Activated CD4-positive, alpha-beta T cell treated with anti-CD3 and anti-CD28 coated beads, Interleukin-2, amount 10 ng/mL, durations not matched to agents 24 days and 14 days (primary cell): Measurements from ENCODE around the gene SRSF2. TPM values are rescaled to one million over a fixed set of nuclear protein-coding genes. Genes with fewer than 3 reads are reported as not detected.
"Not testable (repeated sequence)": the region's sequence is repeated elsewhere in the genome, so short reads cannot be mapped to it uniquely, and the experiment has no call there.

ENCODE experiments used
- DNase-seq: peaks from one replicate; pipeline ENCODE4 v3.0.0; 2022
- H3K27ac Mint-ChIP-seq: one replicate; pipeline ENCODE4 v1.8.0; 2022; ENCODE audit warnings: mild to moderate bottlenecking, mixed read lengths
- H3K27me3 Mint-ChIP-seq: one replicate; pipeline ENCODE4 v1.8.0; 2022; ENCODE audit warnings: mixed read lengths
- H3K36me3 Mint-ChIP-seq: one replicate; pipeline ENCODE4 v1.8.0; 2022; ENCODE audit warnings: low read depth, mild to moderate bottlenecking, mixed read lengths
- H3K4me1 Mint-ChIP-seq: one replicate; pipeline ENCODE4 v1.8.0; 2021; ENCODE audit warnings: mixed read lengths
- H3K4me3 Mint-ChIP-seq: one replicate; pipeline ENCODE4 v1.8.0; 2022; ENCODE audit warnings: mild to moderate bottlenecking, moderate library complexity, mixed read lengths
- H3K9me3 Mint-ChIP-seq: one replicate; pipeline ENCODE4 v1.8.0; 2021; ENCODE audit warnings: mixed read lengths
- intact Hi-C: fragments of 100-400 bp; cut with micrococcal nuclease; formaldehyde crosslinking; loops from one replicate; pipeline ENCODE4 v1.15.1; 2023
- total RNA-seq: library from RNA; stranded (reverse); gene quantifications from 2 replicates; pipeline ENCODE4 v1.2.3, GENCODE V29; 2022

SRSF2 gene
- total RNA-seq, 1 donor from 2014 or later, result 539 TPM

DNA sequence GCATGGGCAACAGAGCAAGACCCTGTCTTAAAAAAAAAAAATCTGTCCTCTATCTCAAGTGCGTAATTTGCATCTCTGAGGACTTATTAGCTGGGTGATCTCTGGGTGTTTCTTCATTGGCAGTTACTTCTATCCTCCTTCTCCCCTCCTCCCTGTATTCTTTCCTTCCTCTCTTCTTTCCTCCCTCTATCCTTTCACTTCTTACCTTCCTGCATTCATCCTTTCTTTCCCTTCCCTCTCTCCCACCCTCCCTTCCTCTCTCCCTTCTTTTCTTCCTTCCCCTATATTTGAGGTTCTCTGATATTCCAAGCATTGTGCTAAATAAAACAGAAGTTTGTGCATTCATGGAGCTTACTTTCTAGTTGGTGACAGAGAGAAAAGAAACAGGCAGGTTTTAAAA lies 11.5 kb upstream of the SRSF2 start:
- intact Hi-C loops, result no loop called here
- Mint-ChIP-seq H3K9me3 (no peaks in the 10 kb centered on the region), H3K27me3 (no peaks in the 10 kb centered on the region), H3K4me3 (no peak overlapping the region), H3K4me1 (peaks cover 20% of the 10 kb centered on the region), H3K27ac (no peak overlapping the region), H3K36me3 (peaks cover 50% of the 10 kb centered on the region)
- no peak for DNase-seq

DNA sequence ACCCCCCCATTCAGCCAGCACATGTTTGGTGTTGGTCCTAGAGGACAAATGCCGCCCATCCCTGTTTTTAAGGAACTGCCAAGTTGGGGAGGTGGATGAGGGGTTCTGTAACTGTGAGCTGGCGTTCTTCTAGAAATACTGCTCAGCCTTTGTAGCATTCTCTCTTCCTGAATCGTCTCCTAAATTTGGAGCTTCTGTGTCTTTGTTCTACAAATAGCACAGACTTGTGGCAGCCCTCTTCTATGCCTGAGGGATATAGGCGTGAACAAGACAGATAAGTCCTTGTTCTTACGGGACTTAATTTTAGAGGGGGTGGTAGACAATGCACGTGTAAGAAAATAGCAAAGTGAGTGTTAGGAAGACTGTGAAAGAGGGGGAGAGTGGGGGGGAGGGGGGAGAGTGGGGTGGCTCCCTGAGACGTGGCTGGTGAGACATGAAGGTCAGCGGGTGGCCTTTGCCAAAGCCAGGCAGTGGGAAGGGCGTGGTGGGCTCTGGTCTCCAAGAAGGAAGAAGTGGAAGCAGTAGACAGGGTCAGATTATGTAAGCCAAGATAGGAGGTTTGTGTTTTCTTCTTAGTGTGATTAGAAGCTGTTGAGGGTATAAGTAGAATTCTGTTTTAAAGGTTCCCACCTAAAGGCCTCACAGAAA lies 10.7 kb upstream of the SRSF2 start:
- no peak overlapping the region for H3K27ac Mint-ChIP-seq
- H3K4me1 Mint-ChIP-seq, result peaks cover 12% of the 10 kb centered on the region
- peaks cover 47% of the 10 kb centered on the region for H3K36me3 Mint-ChIP-seq
- no peak for DNase-seq
- no peak overlapping the region for H3K4me3 Mint-ChIP-seq
- intact Hi-C loops, result no loop called here
- no peaks in the 10 kb centered on the region for H3K9me3 Mint-ChIP-seq
- no peaks in the 10 kb centered on the region for H3K27me3 Mint-ChIP-seq

DNA sequence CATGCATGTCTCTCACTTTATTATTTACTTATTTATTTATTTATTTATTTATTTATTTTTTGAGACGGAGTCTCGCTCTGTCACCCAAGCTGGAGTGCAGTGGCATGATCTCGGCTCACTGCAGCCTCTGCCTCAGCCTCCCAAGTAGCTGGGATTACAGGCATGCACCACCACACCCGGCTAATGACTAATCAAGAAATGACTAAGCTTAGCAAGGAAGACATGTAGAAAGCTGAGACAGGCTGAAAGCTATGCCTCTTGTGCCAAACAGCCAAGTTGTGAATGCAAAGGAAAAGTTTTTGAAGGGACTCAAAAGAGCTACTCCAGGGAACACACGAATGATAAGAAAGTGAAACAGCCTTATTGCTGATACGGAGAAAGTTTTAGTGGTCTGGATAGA lies 8.7 kb upstream of the SRSF2 start:
- H3K27me3 Mint-ChIP-seq, H3K4me3 Mint-ChIP-seq, intact Hi-C loops, H3K9me3 Mint-ChIP-seq, H3K4me1 Mint-ChIP-seq, DNase-seq, H3K27ac Mint-ChIP-seq: not testable (repeated sequence)
- H3K36me3 Mint-ChIP-seq, result peaks cover 49% of the 10 kb centered on the region

DNA sequence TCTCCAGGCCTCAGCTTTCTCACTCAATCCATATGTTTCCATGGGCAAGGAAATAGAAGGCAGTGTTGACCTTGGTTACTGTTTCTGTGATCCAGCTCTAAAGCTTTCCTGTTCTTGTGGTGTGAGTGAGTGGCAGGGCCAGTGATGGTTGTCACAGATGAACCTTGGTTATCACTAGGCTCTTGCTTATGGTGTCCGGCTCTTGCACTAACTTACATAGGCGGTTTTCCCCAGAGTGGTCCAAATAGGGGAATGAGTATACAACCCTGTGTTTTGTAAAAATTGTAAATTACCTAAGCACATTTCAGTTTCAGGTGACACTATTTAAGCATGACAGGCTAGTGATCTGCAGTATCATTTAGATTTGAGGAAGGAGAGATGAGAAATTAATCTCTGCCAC lies 7.6 kb upstream of the SRSF2 start:
- Mint-ChIP-seq H3K4me3 (no peak overlapping the region), H3K36me3 (peaks cover 45% of the 10 kb centered on the region), H3K9me3 (no peaks in the 10 kb centered on the region), H3K27ac (no peak overlapping the region), H3K27me3 (no peaks in the 10 kb centered on the region), H3K4me1 (peaks cover 10% of the 10 kb centered on the region)
- intact Hi-C loops, result no loop called here
- DNase-seq, result no peak

DNA sequence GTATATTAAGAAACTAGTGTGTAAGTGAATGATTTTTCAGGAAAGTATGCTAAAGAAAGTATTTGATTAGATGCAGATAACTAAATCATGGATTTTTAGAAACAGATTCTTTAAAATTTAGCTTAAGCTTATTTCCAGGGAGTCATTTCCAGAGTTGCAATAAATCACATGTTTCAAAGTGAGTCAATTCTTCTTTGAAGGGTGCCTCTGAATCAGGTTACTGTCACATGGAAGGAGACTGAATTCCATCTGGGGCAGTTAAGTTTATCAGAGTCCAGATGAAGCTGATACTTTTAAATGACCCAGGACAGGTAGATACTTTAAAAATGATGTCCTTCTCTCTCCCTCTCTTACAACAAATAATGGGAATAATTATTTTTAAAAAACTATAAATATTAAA lies 5.8 kb upstream of the SRSF2 start:
- H3K9me3 Mint-ChIP-seq, result no peaks in the 10 kb centered on the region
- DNase-seq, result no peak
- peaks cover 22% of the 10 kb centered on the region for H3K4me1 Mint-ChIP-seq
- H3K36me3 Mint-ChIP-seq, result peaks cover 36% of the 10 kb centered on the region
- no peaks in the 10 kb centered on the region for H3K27me3 Mint-ChIP-seq
- no peak overlapping the region for H3K27ac Mint-ChIP-seq
- intact Hi-C loops, result no loop called here
- H3K4me3 Mint-ChIP-seq, result no peak overlapping the region

DNA sequence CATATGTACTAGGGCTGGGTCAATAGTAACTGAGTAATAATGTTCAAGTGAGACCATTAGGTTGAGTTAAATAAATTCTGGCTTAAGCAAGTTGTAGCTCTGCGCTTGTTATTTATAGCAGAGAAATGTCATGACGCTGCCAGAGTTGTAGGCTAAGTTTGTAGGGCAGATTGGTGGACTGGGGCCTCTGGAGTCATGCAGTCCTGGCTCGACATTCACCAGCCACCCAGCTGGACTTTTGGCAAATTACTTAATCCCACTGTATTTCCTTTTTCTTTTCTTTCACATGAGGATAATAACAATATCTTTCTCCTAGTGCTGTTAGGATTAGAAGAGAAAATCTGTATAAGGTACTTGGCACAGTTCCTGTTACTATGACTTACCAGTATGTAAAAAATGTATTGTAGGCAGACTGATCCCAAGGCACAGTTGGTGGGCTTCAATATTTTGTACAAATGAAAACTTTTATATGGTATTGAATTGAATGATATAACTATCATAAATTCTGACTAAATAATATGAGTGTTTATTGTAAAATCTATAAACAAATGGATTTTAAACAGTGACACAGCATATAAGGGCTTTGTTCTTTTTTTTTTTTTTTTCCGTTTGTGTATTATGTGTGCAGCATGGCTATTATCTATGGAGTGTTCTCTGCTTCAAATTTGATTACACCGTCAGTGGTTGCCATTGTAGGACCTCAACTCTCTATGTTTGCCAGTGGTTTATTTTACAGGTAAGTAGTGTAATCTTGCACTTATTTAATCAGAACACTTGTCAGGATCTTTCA lies 3.4 kb upstream of the SRSF2 start:
- peaks cover 21% of the 10 kb centered on the region for H3K4me1 Mint-ChIP-seq
- no peak overlapping the region for H3K27ac Mint-ChIP-seq
- intact Hi-C loops, result no loop called here
- no peak overlapping the region for H3K4me3 Mint-ChIP-seq
- no peaks in the 10 kb centered on the region for H3K9me3 Mint-ChIP-seq
- H3K27me3 Mint-ChIP-seq, result no peaks in the 10 kb centered on the region
- H3K36me3 Mint-ChIP-seq, result peaks cover 31% of the 10 kb centered on the region
- no peak for DNase-seq

DNA sequence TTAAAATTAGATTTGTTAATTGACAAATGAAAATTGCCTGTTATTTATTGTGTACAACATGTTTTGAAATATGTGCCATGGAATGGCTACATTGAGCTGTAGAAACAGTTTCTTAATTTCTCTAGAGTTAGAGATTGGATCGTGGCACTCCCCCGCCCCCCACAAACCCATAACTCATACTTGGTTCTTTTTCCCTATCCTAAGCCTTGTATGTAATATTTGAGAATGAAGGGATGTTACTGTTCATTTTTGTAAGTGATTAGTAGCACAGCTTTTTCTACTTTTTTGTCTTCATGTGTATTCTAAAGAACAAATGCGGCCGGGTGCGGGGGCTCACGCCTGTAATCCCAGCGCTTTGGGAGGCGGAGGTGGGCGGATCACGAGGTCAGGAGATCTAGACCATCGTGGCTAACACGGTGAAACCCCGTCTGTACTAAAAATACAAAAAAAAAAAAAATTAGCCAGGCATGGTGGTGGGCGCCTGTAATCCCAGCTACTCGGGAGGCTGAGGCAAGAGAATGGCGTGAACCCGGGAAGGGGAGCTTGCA lies 2.5 kb upstream of the SRSF2 start:
- Mint-ChIP-seq H3K4me1 (peaks cover 20% of the 10 kb centered on the region), H3K36me3 (peaks cover 33% of the 10 kb centered on the region)
- H3K4me3 Mint-ChIP-seq, H3K27ac Mint-ChIP-seq, H3K27me3 Mint-ChIP-seq, H3K9me3 Mint-ChIP-seq, DNase-seq: not testable (repeated sequence)
- intact Hi-C loops, result loop anchor here (2.0 to 10.0 kb wide), 7 partner anchors 13 to 713 kb away; partner anchors contain the start of genes GALR2, SRP68, UBALD2 and ZACN

DNA sequence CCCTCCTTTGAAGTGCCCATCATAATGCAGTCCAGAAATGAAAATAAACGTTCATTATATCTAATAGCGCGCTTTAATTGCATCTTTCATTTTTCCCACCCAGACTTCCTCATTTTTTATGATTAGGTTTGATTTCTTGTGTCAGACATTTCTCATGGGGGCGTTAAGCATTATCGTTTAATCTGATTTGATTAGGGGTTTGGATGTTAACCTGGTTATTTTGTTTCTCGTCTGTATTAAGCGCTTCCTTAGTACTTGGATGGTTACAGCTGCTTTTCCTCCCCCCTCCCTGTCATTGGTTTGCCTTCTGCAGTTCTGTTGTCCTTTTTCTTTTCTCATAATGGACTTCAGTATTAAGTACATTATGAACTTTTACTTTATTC lies 1.3 kb upstream of the SRSF2 start:
- Mint-ChIP-seq H3K27me3 (no peaks in the 10 kb centered on the region), H3K4me1 (peaks cover 30% of the 10 kb centered on the region), H3K4me3 (peak overlapping the region; percentile 92), H3K36me3 (peaks cover 40% of the 10 kb centered on the region), H3K9me3 (no peaks in the 10 kb centered on the region), H3K27ac (peak overlapping the region; percentile 100)
- intact Hi-C loops, result loop anchor here (2.0 to 10.0 kb wide), 7 partner anchors 14 to 714 kb away; partner anchors contain the start of genes GALR2, SRP68, UBALD2 and ZACN
- DNase-seq, result no peak

DNA sequence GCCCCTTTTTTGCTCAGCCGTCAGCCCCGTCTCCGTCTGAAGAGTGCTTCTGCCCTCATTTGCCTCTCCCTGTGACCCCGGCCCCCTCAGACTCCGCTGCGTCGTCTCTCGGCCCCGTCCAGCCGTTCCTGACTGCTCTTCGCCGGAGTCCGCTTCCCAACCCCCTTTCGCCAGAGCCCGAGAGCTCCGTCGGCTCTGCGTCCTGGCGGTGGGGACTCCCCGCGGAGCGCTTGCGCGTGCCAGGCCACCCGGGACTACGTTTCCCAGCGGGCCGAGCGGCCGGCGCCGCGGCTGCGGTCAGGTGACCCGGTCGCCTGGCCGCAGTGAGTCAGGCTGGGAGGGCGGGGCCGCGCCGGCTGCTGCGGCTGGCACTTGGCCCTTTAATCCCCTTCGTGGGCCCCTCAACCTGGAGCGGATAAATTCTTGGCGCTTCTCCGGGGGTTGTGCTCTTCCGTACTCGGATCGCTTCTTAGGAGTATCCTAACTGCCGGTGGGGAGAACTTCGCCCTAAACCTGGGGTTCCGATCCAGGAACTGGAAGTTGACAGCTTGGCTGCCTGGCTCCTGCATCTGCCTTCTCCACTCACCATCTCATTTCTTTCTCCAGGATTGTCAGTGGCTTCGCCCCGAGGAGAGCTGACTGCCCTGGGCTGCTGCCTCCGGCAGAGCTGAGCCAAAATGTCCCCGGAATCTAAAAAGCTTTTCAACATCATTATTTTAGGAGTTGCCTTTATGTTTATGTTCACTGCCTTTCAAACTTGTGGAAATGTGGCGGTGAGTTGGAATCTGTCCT lies 741 bp upstream of the SRSF2 start, which contains the start of gene MFSD11:
TSS of gene MFSD11 (plus strand) at position 444 of the 792 bp plus-strand sequence. CDS start at position 678, 234 bp downstream.
- Mint-ChIP-seq H3K4me3 (peak within 1 kb of the TSS; percentile 92), H3K9me3 (no peaks in the 10 kb centered on the region), H3K4me1 (peaks cover 34% of the 10 kb centered on the region), H3K27ac (peak within 1 kb of the TSS; percentile 100), H3K27me3 (no peaks in the 10 kb centered on the region), H3K36me3 (peaks cover 43% of the 10 kb centered on the region)
- intact Hi-C loops, result loop anchor here (1.0 to 10.0 kb wide), 9 partner anchors 12 to 714 kb away; partner anchors contain the start of genes GALR2, JMJD6, METTL23 and SEC14L1
- peak; percentile 98 for DNase-seq

DNA sequence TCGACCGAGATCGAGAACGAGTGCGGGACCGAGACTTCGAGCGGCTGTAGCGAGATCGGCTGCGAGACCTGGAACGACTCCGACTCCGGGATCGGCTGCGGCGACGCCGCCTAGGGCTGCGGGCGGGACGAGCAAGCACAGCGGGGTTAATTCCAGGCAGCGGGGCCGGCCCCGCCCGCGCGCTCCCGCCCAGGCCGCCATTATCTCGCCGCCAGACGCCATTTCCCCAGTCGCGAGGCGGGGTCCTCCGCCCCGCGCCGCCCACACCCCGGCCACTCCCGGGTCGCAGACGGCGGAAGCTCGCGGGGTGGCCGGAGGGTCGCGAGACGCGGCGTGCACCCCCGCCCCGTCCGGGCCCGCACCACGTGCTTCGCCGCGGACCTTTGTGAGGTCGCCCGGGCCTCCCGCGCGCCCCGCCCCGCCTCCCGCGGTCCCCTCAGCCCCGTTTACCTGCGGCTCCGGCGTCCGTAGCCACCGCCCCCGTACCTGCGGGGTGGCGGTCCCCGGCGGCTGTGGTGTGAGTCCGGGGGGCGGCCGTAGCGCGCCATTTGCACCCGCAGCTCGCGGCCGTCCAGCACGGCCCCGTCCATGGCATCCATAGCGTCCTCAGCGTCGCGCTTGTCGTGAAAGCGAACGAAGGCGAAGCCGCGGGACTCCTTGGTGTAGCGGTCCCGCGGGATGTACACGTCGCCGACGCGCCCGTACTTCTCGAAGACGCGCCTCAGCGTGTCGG lies 616 bp downstream of the SRSF2 start:
- intact Hi-C loops, result loop anchor here (1.0 to 10.0 kb wide), 8 partner anchors 10 to 716 kb away; partner anchors contain the start of genes GALR2, JMJD6, METTL23 and SEC14L1
- Mint-ChIP-seq H3K4me3 (peak overlapping the region; percentile 92), H3K4me1 (peaks cover 40% of the 10 kb centered on the region), H3K27me3 (no peaks in the 10 kb centered on the region), H3K9me3 (no peaks in the 10 kb centered on the region), H3K27ac (peak overlapping the region; percentile 100), H3K36me3 (peaks cover 48% of the 10 kb centered on the region)
- peak; percentile 90 for DNase-seq

DNA sequence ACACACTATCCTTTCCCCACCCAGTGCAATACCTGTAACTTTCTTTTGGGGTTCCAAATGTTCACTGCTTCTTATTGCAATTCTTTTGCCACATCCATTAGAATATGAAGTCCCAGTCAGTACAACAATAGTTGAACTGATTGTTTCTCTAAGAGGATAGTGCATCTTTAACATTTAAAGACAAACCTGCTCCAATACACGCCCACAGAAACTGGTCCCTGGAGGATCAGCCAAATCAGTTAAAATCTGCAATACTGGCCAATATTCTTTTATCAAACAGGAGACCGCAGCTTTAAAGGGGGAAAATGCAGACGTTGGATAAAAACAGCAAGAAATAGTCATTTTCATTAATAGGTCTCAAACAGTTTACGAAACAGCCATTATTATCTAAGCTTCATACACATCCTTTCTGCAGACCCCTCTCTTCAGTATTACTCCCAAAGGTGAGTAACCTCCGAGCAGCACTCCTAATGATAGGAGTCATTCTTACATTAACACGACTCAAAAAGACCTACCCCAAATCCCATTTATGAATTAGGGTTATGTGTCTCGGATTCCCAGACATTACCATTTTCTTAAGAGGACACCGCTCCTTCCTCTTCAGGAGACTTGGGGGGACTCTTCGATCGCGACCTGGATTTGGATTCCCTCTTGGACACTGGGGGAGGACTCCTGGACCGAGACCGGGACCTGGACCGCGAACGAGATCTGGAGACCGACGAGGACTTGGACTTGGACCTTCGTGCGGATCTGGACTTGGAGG lies 1.4 kb downstream of the SRSF2 start:
- intact Hi-C loops, result loop anchor here (2.0 to 10.0 kb wide), 7 partner anchors 57 to 717 kb away; partner anchors contain the start of genes GALR2, SEC14L1, SRP68 and UBALD2
- no peak for DNase-seq
- peak overlapping the region; percentile 91 for H3K27ac Mint-ChIP-seq
- peak overlapping the region; percentile 92 for H3K4me3 Mint-ChIP-seq
- peaks cover 40% of the 10 kb centered on the region for H3K4me1 Mint-ChIP-seq
- H3K36me3 Mint-ChIP-seq, result peaks cover 51% of the 10 kb centered on the region
- no peaks in the 10 kb centered on the region for H3K27me3 Mint-ChIP-seq
- no peaks in the 10 kb centered on the region for H3K9me3 Mint-ChIP-seq

DNA sequence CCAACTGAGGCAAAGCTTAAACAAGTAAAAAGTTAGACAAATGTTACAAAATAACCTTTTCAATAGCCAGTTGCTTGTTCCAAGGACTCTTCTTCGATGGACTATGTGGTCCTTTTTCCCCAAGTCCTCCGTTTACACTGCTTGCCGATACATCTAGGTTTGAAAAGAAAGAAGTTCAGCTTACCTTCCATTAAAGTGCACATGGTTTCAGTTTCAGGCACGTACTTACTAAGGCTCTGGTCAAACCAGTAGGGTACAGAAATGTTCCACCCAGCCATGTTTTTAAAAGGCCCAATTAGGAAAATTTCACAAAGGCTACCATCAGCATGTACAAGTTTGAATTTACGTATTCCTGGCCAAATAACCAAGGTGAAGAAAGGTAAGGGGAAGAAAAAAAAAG lies 2.1 kb downstream of the SRSF2 start:
- intact Hi-C loops, result loop anchor here (5.0 to 10.0 kb wide), 6 partner anchors 57 to 717 kb away; partner anchors contain the start of genes GALR2, SRP68, UBALD2 and ZACN
- Mint-ChIP-seq H3K27ac (peak overlapping the region; percentile 91), H3K4me1 (peaks cover 41% of the 10 kb centered on the region)

More for the DNA sequence above, 2.1 kb downstream of the SRSF2 start:
- Mint-ChIP-seq H3K27me3 (no peaks in the 10 kb centered on the region), H3K9me3 (no peaks in the 10 kb centered on the region), H3K36me3 (peaks cover 56% of the 10 kb centered on the region), H3K4me3 (peak overlapping the region; percentile 92)
- DNase-seq, result peak; percentile 79
